ENCODE results near the gene RPUSD1. TPM values are rescaled to one million over a fixed set of nuclear protein-coding genes. Genes with fewer than 3 reads are reported as not detected.
"Not testable (repeated sequence)": the region's sequence is repeated elsewhere in the genome, so short reads cannot be mapped to it uniquely, and the experiment has no call there.

Gene RPUSD1
- total RNA-seq, 2 experiments from 2014 or later, result 22.2 to 22.3 TPM

DNA sequence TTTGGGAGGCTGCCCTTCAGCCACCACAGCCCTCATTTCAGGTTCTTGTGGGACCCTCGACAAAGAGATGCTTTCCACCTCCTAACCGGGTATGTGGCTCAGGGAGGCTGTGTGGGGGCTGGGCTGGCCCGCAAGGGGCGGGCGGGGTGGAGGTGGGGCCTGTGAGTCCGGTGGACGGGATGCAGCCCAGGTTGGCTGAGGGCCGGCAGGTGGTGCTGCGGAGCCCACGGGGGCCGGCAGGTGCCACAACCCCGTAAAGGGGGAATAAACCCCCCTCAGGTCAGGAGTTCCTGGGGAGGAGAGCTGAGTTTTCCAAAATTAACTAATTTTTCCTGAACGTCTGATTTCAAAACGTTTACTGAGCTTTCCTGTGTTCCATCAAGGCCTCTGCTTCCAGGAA lies 42.4 kb downstream of the RPUSD1 start:
- Mint-ChIP-seq H3K4me1 (no peaks in the 10 kb centered on the region), H3K36me3 (ENCODE audit: low read depth) (no peaks in the 10 kb centered on the region), H3K27ac (no peak overlapping the region), H3K4me3 (no peak overlapping the region), H3K27me3 (no peaks in the 10 kb centered on the region), H3K9me3 (no peaks in the 10 kb centered on the region)
- POLR2A ChIA-PET, result no interaction called here
- DNase-seq, result no peak
- CTCF ChIA-PET, result no interaction called here

DNA sequence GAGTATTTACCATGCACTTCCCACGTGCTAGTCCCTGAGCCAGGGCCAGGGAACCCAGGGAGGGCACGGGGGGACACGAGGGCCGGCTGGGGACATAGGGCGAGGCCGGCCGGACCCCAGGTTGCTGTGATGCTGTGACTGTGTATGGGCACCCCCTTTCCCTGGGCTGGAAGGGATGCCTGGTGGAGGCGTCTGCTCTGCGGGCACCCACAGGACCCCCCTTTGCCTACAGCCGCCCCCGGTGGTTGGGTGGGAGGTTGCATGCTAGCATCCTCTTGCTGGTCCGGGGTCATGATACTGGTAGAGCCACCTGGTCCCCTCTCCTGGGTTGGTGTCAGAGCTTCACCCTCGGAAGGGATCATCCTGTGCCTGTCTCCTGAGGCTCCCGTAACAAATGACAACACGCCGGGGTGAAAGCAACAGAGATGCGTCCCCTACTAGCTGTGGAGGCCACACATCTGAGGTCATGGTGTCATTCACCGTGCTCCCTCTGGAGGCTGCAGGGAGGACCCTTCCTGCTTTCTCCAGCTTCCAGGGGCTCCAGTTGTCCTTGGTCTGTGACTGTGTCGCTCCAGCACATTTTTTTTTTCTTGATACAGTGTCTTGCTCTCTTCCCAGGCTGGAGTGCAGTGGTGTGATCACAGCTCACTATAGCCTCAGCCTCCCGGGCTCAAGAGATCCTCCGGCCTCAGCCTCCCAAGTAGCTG lies 44.2 kb downstream of the RPUSD1 start:
- DNase-seq, result no peak
- Mint-ChIP-seq H3K4me1 (peaks cover 9% of the 10 kb centered on the region), H3K36me3 (ENCODE audit: low read depth) (peaks cover 7% of the 10 kb centered on the region), H3K27me3 (no peaks in the 10 kb centered on the region), H3K4me3 (no peak overlapping the region), H3K9me3 (no peaks in the 10 kb centered on the region), H3K27ac (no peak overlapping the region)
- ChIA-PET CTCF (interaction anchor here (1.0 kb wide), 1 partner anchor 41 kb away, joined by 3 read pairs; no protein-coding TSS in a partner anchor), POLR2A (no interaction called here)

GRCh38 chr16:742894-743293 lies 45.3 kb downstream of the RPUSD1 start:
- not testable (repeated sequence) for H3K36me3 Mint-ChIP-seq (ENCODE audit: low read depth); H3K4me3 Mint-ChIP-seq; H3K9me3 Mint-ChIP-seq; H3K27ac Mint-ChIP-seq; H3K27me3 Mint-ChIP-seq; DNase-seq
- H3K4me1 Mint-ChIP-seq, result peaks cover 12% of the 10 kb centered on the region
- ChIA-PET POLR2A (interaction anchor here (0.6 kb wide), 1 partner anchor 26 kb away, joined by 3 read pairs; no protein-coding TSS in a partner anchor), CTCF (interaction anchor here (0.7 to 1.5 kb wide), 2 partner anchors 13 to 42 kb away, joined by 3 read pairs; no protein-coding TSS in a partner anchor)

DNA sequence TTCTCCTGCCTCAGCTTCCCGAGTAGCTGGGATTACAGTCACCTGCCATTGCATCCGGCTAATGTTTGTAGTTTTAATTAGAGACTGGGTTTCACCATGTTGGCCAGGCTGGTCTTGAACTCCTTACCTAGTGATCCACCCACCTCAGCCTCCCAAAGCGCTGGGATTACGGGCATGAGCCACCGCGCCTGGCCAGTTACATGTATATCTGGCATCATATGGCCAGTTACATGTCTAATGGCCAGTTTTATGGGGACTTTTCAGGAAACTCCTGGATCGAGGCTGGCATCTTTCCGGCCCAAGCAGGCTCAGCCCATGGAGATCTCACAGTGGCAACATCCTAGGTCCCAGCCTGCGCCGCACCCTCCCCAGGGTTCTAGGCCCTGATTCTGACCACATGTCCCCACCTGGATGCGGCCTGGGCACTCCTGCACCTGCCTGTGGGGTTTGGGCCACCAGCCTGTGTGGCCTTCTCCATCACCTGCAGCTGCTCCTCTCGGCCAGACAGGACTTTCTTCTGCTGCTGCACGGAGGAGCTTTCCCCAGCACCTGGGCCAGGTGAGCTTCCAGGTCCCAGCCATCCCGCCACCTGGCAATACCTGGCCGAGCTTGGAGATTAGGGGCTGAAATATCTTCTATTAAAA lies 46.1 kb downstream of the RPUSD1 start:
- Mint-ChIP-seq H3K27ac (no peak overlapping the region), H3K36me3 (ENCODE audit: low read depth) (peaks cover 13% of the 10 kb centered on the region), H3K4me3 (peak overlapping the region; percentile 66), H3K9me3 (no peaks in the 10 kb centered on the region), H3K27me3 (no peaks in the 10 kb centered on the region), H3K4me1 (peaks cover 16% of the 10 kb centered on the region)
- no peak for DNase-seq
- ChIA-PET POLR2A (interaction anchor here (1.5 kb wide), 1 partner anchor 40 kb away, joined by 4 read pairs; no protein-coding TSS in a partner anchor), CTCF (interaction anchor here (1.2 to 2.1 kb wide), 3 partner anchors 14 to 222 kb away, joined by 3 to 9 read pairs (median 4); no protein-coding TSS in a partner anchor)

DNA sequence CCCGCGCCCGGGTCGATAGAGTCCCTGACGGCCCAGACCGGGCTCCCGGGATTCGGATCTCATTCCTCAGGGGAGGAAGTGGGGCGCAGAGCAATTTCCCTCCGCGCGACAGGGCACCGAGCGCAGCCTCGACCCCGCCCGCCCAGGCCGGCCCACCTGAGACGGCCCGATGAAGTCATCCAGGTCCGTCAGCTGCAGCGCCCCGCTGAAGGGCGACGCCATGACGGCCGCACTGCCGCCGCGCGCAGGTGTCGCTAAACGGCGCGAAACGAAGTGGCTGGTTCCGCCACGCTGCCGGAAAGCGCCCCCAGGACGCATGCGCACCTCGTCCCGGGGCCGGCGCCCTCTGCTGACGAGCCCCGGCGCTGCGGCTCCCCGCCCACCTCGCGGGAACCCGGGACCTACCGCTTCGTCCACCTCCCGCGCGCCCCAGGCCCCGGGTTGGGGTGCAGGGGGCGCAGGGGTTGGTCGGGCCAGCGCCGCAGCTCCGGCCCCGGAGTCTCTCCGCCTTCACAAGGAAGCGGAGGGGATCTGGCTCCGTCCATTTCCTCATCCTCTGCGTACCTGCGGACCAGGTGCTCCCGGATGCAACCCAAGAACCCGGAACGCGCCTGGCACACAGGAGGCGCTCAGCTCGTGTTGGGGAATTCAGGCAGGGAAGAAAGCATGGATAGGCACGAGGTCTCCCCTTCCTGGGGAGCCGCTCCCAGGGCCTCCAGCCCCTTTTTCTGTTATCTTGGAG lies 47.2 kb downstream of the RPUSD1 start, which contains the start of gene CIAO3:
Gene CIAO3, minus strand, starts transcription at position 234 of the 742 bp plus-strand sequence. Its CDS starts 12 bp downstream, at position 222.
- POLR2A ChIA-PET, result interaction anchor here (0.7 to 2.1 kb wide), 9 partner anchors 11 to 47 kb away, joined by 3 to 10 read pairs (median 4); partner anchors contain the start of genes ANTKMT, CHTF18 and RPUSD1
- Mint-ChIP-seq H3K4me3 (peak within 1 kb of the TSS; percentile 77), H3K27me3 (no peaks in the 10 kb centered on the region), H3K9me3 (no peaks in the 10 kb centered on the region), H3K4me1 (peaks cover 27% of the 10 kb centered on the region), H3K36me3 (ENCODE audit: low read depth) (peaks cover 19% of the 10 kb centered on the region), H3K27ac (peak within 1 kb of the TSS; percentile 65)
- peak; percentile 94 for DNase-seq
- CTCF ChIA-PET, result interaction anchor here (0.9 to 2.2 kb wide), 7 partner anchors 13 to 319 kb away, joined by 3 to 10 read pairs (median 4); partner anchors contain the start of gene ANTKMT

GRCh38 chr16:740459-740763 lies 47.8 kb downstream of the RPUSD1 start:
- ChIA-PET POLR2A (interaction anchor here (0.6 to 2.1 kb wide), 9 partner anchors 10 to 564 kb away, joined by 3 to 10 read pairs (median 4); partner anchors contain the start of genes ANTKMT, CHTF18 and RPUSD1), CTCF (interaction anchor here (1.0 to 2.2 kb wide), 5 partner anchors 12 to 29 kb away, joined by 3 to 10 read pairs (median 5); partner anchors contain the start of gene ANTKMT)
- Mint-ChIP-seq H3K4me1 (peaks cover 32% of the 10 kb centered on the region), H3K27ac (peak overlapping the region; percentile 65), H3K4me3 (peak overlapping the region; percentile 77), H3K36me3 (ENCODE audit: low read depth) (peaks cover 20% of the 10 kb centered on the region), H3K9me3 (no peaks in the 10 kb centered on the region), H3K27me3 (no peaks in the 10 kb centered on the region)
- DNase-seq, result no peak

DNA sequence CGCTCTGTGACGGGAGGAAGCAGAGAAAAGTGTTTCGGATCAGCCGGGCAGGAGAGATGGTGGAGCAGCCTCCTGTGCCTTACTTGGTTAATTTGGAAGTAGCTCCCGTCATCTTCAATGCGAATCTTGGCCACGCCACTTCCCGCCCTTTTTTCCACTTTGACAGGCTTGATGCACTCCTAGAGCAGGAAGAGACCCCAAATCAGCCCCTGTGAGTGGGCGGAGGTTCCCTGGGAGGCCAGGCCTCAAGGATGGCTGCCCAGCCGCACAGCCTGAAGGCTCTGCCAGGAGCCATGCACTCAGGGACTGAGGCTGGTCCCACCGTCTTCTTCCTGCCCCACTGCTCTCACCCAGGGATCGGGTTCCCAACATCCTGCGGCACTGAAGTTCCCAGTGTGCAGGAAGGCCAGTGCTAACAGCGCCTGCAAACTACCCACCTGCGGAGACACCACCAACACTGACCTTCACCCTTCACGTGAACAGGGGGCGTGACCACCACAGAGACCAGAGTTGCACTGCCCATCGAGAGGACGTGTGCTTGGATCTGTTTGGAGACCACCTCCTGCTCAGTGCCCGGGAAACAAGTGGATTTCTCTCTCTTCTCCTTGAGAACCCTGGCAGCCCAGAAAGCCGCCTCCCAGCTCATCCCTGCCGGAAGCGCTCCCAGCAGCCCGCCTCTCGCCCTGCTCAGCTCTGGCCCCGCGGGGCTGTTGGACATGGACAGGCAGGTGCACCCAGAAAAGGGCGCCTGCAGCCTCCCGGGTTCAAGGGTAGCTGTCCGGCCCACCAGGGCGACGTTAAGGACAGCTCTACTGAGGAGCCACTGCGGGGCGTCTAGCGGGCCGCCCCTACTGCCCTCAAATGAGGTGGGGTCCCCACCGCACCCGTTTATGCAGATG lies 48.4 kb downstream of the RPUSD1 start:
- H3K9me3 Mint-ChIP-seq, result no peaks in the 10 kb centered on the region
- no peaks in the 10 kb centered on the region for H3K27me3 Mint-ChIP-seq
- ChIA-PET POLR2A (interaction anchor here (0.6 to 2.1 kb wide), 8 partner anchors 9 to 565 kb away, joined by 3 to 10 read pairs (median 4); partner anchors contain the start of genes ANTKMT, CHTF18 and RPUSD1), CTCF (interaction anchor here (1.0 to 2.2 kb wide), 5 partner anchors 12 to 28 kb away, joined by 3 to 10 read pairs (median 5); partner anchors contain the start of gene ANTKMT)
- H3K36me3 Mint-ChIP-seq (ENCODE audit: low read depth), result peaks cover 24% of the 10 kb centered on the region
- peaks cover 36% of the 10 kb centered on the region for H3K4me1 Mint-ChIP-seq
- DNase-seq, result no peak
- H3K27ac Mint-ChIP-seq, result peak overlapping the region; percentile 31
- H3K4me3 Mint-ChIP-seq, result peak overlapping the region; percentile 77

GRCh38 chr16:736936-737481 lies 51.2 kb downstream of the RPUSD1 start:
- H3K9me3 Mint-ChIP-seq, result no peaks in the 10 kb centered on the region
- DNase-seq, result no peak
- H3K36me3 Mint-ChIP-seq (ENCODE audit: low read depth), result peaks cover 32% of the 10 kb centered on the region
- no peak overlapping the region for H3K27ac Mint-ChIP-seq
- H3K4me1 Mint-ChIP-seq, result peaks cover 36% of the 10 kb centered on the region
- ChIA-PET POLR2A (interaction anchor here (1.2 kb wide), 1 partner anchor 47 kb away, joined by 4 read pairs; the partner anchor contains the start of gene WDR24), CTCF (interaction anchor here (1.0 to 1.5 kb wide), 4 partner anchors 22 to 48 kb away, joined by 3 to 7 read pairs (median 4); partner anchors contain the start of gene METRN)
- no peak overlapping the region for H3K4me3 Mint-ChIP-seq
- no peaks in the 10 kb centered on the region for H3K27me3 Mint-ChIP-seq

- Mint-ChIP-seq H3K4me1 (peaks cover 36% of the 10 kb centered on the region), H3K27me3 (no peaks in the 10 kb centered on the region), H3K27ac (peak overlapping the region; percentile 57), H3K4me3 (no peak overlapping the region), H3K36me3 (ENCODE audit: low read depth) (peaks cover 32% of the 10 kb centered on the region), H3K9me3 (no peaks in the 10 kb centered on the region)
- DNase-seq, result peak; percentile 57
- POLR2A ChIA-PET, result interaction anchor here (0.8 to 1.8 kb wide), 5 partner anchors 8 to 46 kb away, joined by 3 to 5 read pairs (median 4); partner anchors contain the start of genes ANTKMT and WDR24
- CTCF ChIA-PET, result interaction anchor here (1.0 to 1.5 kb wide), 6 partner anchors 11 to 29 kb away, joined by 3 to 8 read pairs (median 5); partner anchors contain the start of genes ANTKMT and METRN
These were observed 52.2 kb downstream of the RPUSD1 start for GRCh38 chr16:735982-736453.

- Mint-ChIP-seq H3K4me1 (peaks cover 36% of the 10 kb centered on the region), H3K27ac (peak overlapping the region; percentile 57), H3K36me3 (ENCODE audit: low read depth) (peaks cover 32% of the 10 kb centered on the region), H3K9me3 (no peaks in the 10 kb centered on the region), H3K27me3 (no peaks in the 10 kb centered on the region), H3K4me3 (no peak overlapping the region)
- ChIA-PET POLR2A (interaction anchor here (1.1 to 1.8 kb wide), 3 partner anchors 11 to 40 kb away, joined by 3 to 5 read pairs (median 4); partner anchors contain the start of gene ANTKMT), CTCF (interaction anchor here (0.6 to 1.5 kb wide), 6 partner anchors 10 to 28 kb away, joined by 3 to 8 read pairs (median 5); partner anchors contain the start of genes ANTKMT and METRN)
- DNase-seq, result no peak
These were observed 53.0 kb downstream of the RPUSD1 start for GRCh38 chr16:734981-735881.

Data from activated CD4-positive, alpha-beta memory T cell treated with anti-CD3 and anti-CD28 coated beads, Interleukin-2, amount 10 ng/mL, durations not matched to agents 7 days and 5 days (primary cell).